Adipocyte (in vitro differentiated cells): Measurements from ENCODE around the gene BAD.

Source experiments
- DNase-seq: peaks from one replicate; pipeline ENCODE4 v3.0.0-alpha.2; 2015; ENCODE audit warnings: low read depth
- H3K27me3 ChIP-seq: replicated peaks from 2 replicates; pipeline ENCODE4 v1.7.0; 2013; ENCODE audit warnings: mild to moderate bottlenecking, low read length, moderate library complexity; ENCODE audit not compliant: control insufficient read depth, insufficient read depth
- H3K36me3 ChIP-seq: 2 replicates; pipeline ENCODE4 v1.7.0; 2013; ENCODE audit warnings: low read length, mild to moderate bottlenecking, moderate library complexity; ENCODE audit not compliant: control insufficient read depth, insufficient read depth, severe bottlenecking
- H3K4me1 ChIP-seq: 2 replicates; pipeline ENCODE4 v1.7.0; 2013; ENCODE audit warnings: mild to moderate bottlenecking, low read length, moderate library complexity; ENCODE audit not compliant: control insufficient read depth, insufficient read depth
- H3K4me3 ChIP-seq: 2 replicates; pipeline ENCODE4 v1.7.0; 2013; ENCODE audit warnings: mild to moderate bottlenecking, low read length, moderate library complexity
- H3K9ac ChIP-seq: 2 replicates; pipeline ENCODE4 v1.7.0; 2013; ENCODE audit warnings: mild to moderate bottlenecking, low read length, moderate library complexity
- H3K9me3 ChIP-seq: 2 replicates; pipeline ENCODE4 v1.7.0; 2013; ENCODE audit warnings: mild to moderate bottlenecking, low read length, moderate library complexity; ENCODE audit not compliant: control insufficient read depth

The BAD gene

GRCh38 chr11:64291262-64291751 is 6.8 kb upstream of the BAD start, which contains the start of gene KCNK4:
KCNK4 (plus strand) TSS chr11:64291302; CDS start chr11:64293019, 1,717 bp downstream.
- Histone ChIP-seq H3K4me1 (peaks cover 4% of the 10 kb centered on the region), H3K9ac (peak within 1 kb of the TSS; percentile 34), H3K36me3 (no peaks in the 10 kb centered on the region), H3K4me3 (peak within 1 kb of the TSS; percentile 62), H3K27me3 (peaks cover 20% of the 10 kb centered on the region), H3K9me3 (no peaks in the 10 kb centered on the region)
- DNase-seq = no peak

- Histone ChIP-seq H3K4me3 (no peak overlapping the region), H3K27me3 (peaks cover 17% of the 10 kb centered on the region), H3K36me3 (no peaks in the 10 kb centered on the region), H3K4me1 (peaks cover 8% of the 10 kb centered on the region), H3K9me3 (no peaks in the 10 kb centered on the region), H3K9ac (no peak overlapping the region)
- DNase-seq = no peak
These were observed 6.1 kb upstream of the BAD start for GRCh38 chr11:64290352-64291261.

GRCh38 chr11:64289002-64289564 is 4.6 kb upstream of the BAD start:
- H3K4me1 ChIP-seq = peaks cover 11% of the 10 kb centered on the region
- H3K36me3 ChIP-seq = no peaks in the 10 kb centered on the region
- no peak overlapping the region for H3K4me3 ChIP-seq
- H3K9me3 ChIP-seq = no peaks in the 10 kb centered on the region
- no peak for DNase-seq
- H3K27me3 ChIP-seq = peaks cover 14% of the 10 kb centered on the region
- H3K9ac ChIP-seq = no peak overlapping the region

- Histone ChIP-seq H3K36me3 (no peaks in the 10 kb centered on the region), H3K4me3 (no peak overlapping the region), H3K9me3 (no peaks in the 10 kb centered on the region), H3K9ac (no peak overlapping the region), H3K27me3 (peaks cover 10% of the 10 kb centered on the region), H3K4me1 (peaks cover 16% of the 10 kb centered on the region)
- DNase-seq = no peak
These were observed 3.9 kb upstream of the BAD start for GRCh38 chr11:64288353-64288750.

- Histone ChIP-seq H3K9me3 (no peaks in the 10 kb centered on the region), H3K36me3 (no peaks in the 10 kb centered on the region), H3K27me3 (peaks cover 5% of the 10 kb centered on the region), H3K4me1 (peaks cover 16% of the 10 kb centered on the region), H3K9ac (no peak overlapping the region), H3K4me3 (no peak overlapping the region)
- DNase-seq = no peak
These were observed 3.3 kb upstream of the BAD start for GRCh38 chr11:64287676-64288352.

GRCh38 chr11:64286801-64287159 is 2.3 kb upstream of the BAD start:
- no peak for DNase-seq
- no peaks in the 10 kb centered on the region for H3K27me3 ChIP-seq
- peaks cover 16% of the 10 kb centered on the region for H3K4me1 ChIP-seq
- no peak overlapping the region for H3K9ac ChIP-seq
- H3K4me3 ChIP-seq = no peak overlapping the region
- H3K9me3 ChIP-seq = no peaks in the 10 kb centered on the region
- peaks cover 4% of the 10 kb centered on the region for H3K36me3 ChIP-seq

GRCh38 chr11:64285885-64286800 is 1.7 kb upstream of the BAD start:
- no peaks in the 10 kb centered on the region for H3K9me3 ChIP-seq
- H3K4me3 ChIP-seq = peak overlapping the region; percentile 91
- no peak for DNase-seq
- H3K27me3 ChIP-seq = no peaks in the 10 kb centered on the region
- peaks cover 4% of the 10 kb centered on the region for H3K36me3 ChIP-seq
- peak overlapping the region; percentile 96 for H3K9ac ChIP-seq
- H3K4me1 ChIP-seq = peaks cover 16% of the 10 kb centered on the region

- H3K9ac ChIP-seq = peak within 1 kb of the TSS; percentile 96
- peaks cover 4% of the 10 kb centered on the region for H3K36me3 ChIP-seq
- H3K4me1 ChIP-seq = peaks cover 16% of the 10 kb centered on the region
- peak within 1 kb of the TSS; percentile 91 for H3K4me3 ChIP-seq
- DNase-seq = peak; percentile 89
- no peaks in the 10 kb centered on the region for H3K9me3 ChIP-seq
- no peaks in the 10 kb centered on the region for H3K27me3 ChIP-seq
These were observed 758 bp upstream of the BAD start, which contains the start of gene GPR137 for GRCh38 chr11:64284962-64285884. GPR137 (plus strand) TSS chr11:64285848; CDS start chr11:64286525, 677 bp downstream.

GRCh38 chr11:64283092-64283491 is 1.4 kb downstream of the BAD start:
- no peak for DNase-seq
- Histone ChIP-seq H3K4me1 (peaks cover 16% of the 10 kb centered on the region), H3K27me3 (no peaks in the 10 kb centered on the region), H3K9me3 (no peaks in the 10 kb centered on the region), H3K36me3 (peaks cover 10% of the 10 kb centered on the region), H3K4me3 (no peak overlapping the region), H3K9ac (peak overlapping the region; percentile 96)
